GM18907 (cell line): Measurements from ENCODE around the gene TIMM8B.
"Not testable (repeated sequence)": the region's sequence is repeated elsewhere in the genome, so short reads cannot be mapped to it uniquely, and the experiment has no call there.

Experiments used
- ATAC-seq: cut with Tn5 transposase; IDR thresholded peaks from one replicate; pipeline ENCODE4 v1.9.1; 2021; ENCODE audit warnings: mild to moderate bottlenecking, moderate library complexity; ENCODE audit not compliant: unreplicated experiment

Gene TIMM8B

GRCh38 chr11:112086422-112087191 is at the start of gene TIMM8B, which contains the start of gene SDHD:
Gene TIMM8B, minus strand, starts transcription at chr11:112086756. Its CDS starts 33 bp downstream, at chr11:112086723.
Gene SDHD, plus strand, starts transcription at chr11:112086873. Its CDS starts 35 bp downstream, at chr11:112086908.
- peak; percentile 87 for ATAC-seq

GRCh38 chr11:112134473-112134872 is 47.9 kb upstream of the TIMM8B start:
- no peak for ATAC-seq

GRCh38 chr11:112132737-112133136 is 46.2 kb upstream of the TIMM8B start:
- no peak for ATAC-seq

GRCh38 chr11:112129656-112130055 is 43.1 kb upstream of the TIMM8B start:
- no peak for ATAC-seq

GRCh38 chr11:112128483-112129121 is 42.0 kb upstream of the TIMM8B start:
- ATAC-seq: no peak

GRCh38 chr11:112127056-112127455 is 40.5 kb upstream of the TIMM8B start:
- no peak for ATAC-seq

GRCh38 chr11:112123129-112123528 is 36.6 kb upstream of the TIMM8B start:
- no peak for ATAC-seq

- no peak for ATAC-seq
These were observed 35.5 kb upstream of the TIMM8B start for GRCh38 chr11:112121981-112122615.

- ATAC-seq: no peak
These were observed 31.6 kb upstream of the TIMM8B start for GRCh38 chr11:112118176-112118575.

- ATAC-seq: no peak
These were observed 28.8 kb upstream of the TIMM8B start for GRCh38 chr11:112115386-112115785.

- no peak for ATAC-seq
These were observed 27.9 kb upstream of the TIMM8B start for GRCh38 chr11:112114460-112114859.

- ATAC-seq: no peak
These were observed 27.2 kb upstream of the TIMM8B start for GRCh38 chr11:112113539-112114457.

GRCh38 chr11:112106070-112106469 is 19.5 kb upstream of the TIMM8B start:
- ATAC-seq: no peak

- ATAC-seq: no peak
These were observed 16.9 kb upstream of the TIMM8B start for GRCh38 chr11:112103446-112103845.

GRCh38 chr11:112100462-112100861 is 13.9 kb upstream of the TIMM8B start:
- ATAC-seq: no peak

- ATAC-seq: no peak
These were observed 11.4 kb upstream of the TIMM8B start for GRCh38 chr11:112097734-112098528.

- no peak for ATAC-seq
These were observed 9.6 kb upstream of the TIMM8B start for GRCh38 chr11:112096194-112096593.

- not testable (repeated sequence) for ATAC-seq
These were observed 8.7 kb upstream of the TIMM8B start for GRCh38 chr11:112095302-112095701.

- peak; percentile 16 for ATAC-seq
These were observed 656 bp upstream of the TIMM8B start for GRCh38 chr11:112087212-112087611.
